Endodermal cell (in vitro differentiated cells): Measurements from ENCODE around the gene IFI44L. TPM values are rescaled to one million over a fixed set of nuclear protein-coding genes. Genes with fewer than 3 reads are reported as not detected.

Experiments
- DNase-seq: peaks from one replicate; pipeline ENCODE4 v3.0.0-alpha.2; 2017
- H3K27ac ChIP-seq: 2 replicates; pipeline ENCODE4 v1.5.1; 2013; ENCODE audit warnings: mild to moderate bottlenecking, low read depth, low read length, moderate library complexity
- H3K27me3 ChIP-seq: 2 replicates; pipeline ENCODE4 v1.6.1; 2013; ENCODE audit warnings: mild to moderate bottlenecking, low read length, moderate library complexity; ENCODE audit not compliant: insufficient read depth, control insufficient read depth, poor library complexity, severe bottlenecking
- H3K36me3 ChIP-seq: 2 replicates; pipeline ENCODE4 v1.7.0; 2013; ENCODE audit warnings: mild to moderate bottlenecking, low read length, moderate library complexity; ENCODE audit not compliant: control insufficient read depth, insufficient read depth
- H3K4me1 ChIP-seq: one replicate; pipeline ENCODE4 v1.7.0; 2013; ENCODE audit warnings: low read length; ENCODE audit not compliant: control insufficient read depth, insufficient read depth
- H3K4me3 ChIP-seq: 2 replicates; pipeline ENCODE4 v1.5.1; 2013; ENCODE audit warnings: mild to moderate bottlenecking, low read length, moderate library complexity
- H3K9ac ChIP-seq: 2 replicates; pipeline ENCODE4 v1.6.1; 2013; ENCODE audit warnings: mild to moderate bottlenecking, low read length, moderate library complexity; ENCODE audit not compliant: poor library complexity, severe bottlenecking; ENCODE audit errors: extremely low read depth
- H3K9me3 ChIP-seq: 2 replicates; pipeline ENCODE4 v1.6.1; 2013; ENCODE audit warnings: mild to moderate bottlenecking, low read length, moderate library complexity; ENCODE audit not compliant: control insufficient read depth
- H3K27ac Mint-ChIP-seq: 2 replicates; pipeline ENCODE4 v1.8.0; 2020; ENCODE audit warnings: mixed read lengths
- H3K27me3 Mint-ChIP-seq: 2 replicates; pipeline ENCODE4 v1.8.0; 2021; ENCODE audit warnings: mild to moderate bottlenecking, mixed read lengths; ENCODE audit not compliant: insufficient read depth
- H3K36me3 Mint-ChIP-seq: 2 replicates; pipeline ENCODE4 v1.8.0; 2020; ENCODE audit warnings: low read depth, mixed read lengths
- H3K4me1 Mint-ChIP-seq: 2 replicates; pipeline ENCODE4 v1.8.0; 2020; ENCODE audit warnings: mixed read lengths
- H3K4me3 Mint-ChIP-seq: 2 replicates; pipeline ENCODE4 v1.8.0; 2020; ENCODE audit warnings: mild to moderate bottlenecking, moderate library complexity, mixed read lengths
- H3K9me3 Mint-ChIP-seq: 2 replicates; pipeline ENCODE4 v1.8.0; 2020; ENCODE audit warnings: mild to moderate bottlenecking, mixed read lengths
- WGBS, 2 experiments: methylation state at CpG; one replicate each; pipeline versions ENCODE4 v1.1.5 to v1.1.7; 2013; ENCODE audit warnings: missing lambda C conversion rate in 2 of 2, mixed read lengths in 1 of 2; ENCODE audit not compliant: insufficient coverage in 1 of 2, insufficient read length in 1 of 2; 5-methylcytosine and 5-hydroxymethylcytosine counted together
- total RNA-seq, 2 donors: library from RNA; stranded (reverse); fragmentation: NEBNext Ultra II Directional in 1 of 2; extraction: Animal tissue kit (Norgen Biotek cat#: 25700) in 1 of 2; gene quantifications; 2 replicates in 1 of 2; 3 replicates in 1 of 2; pipeline ENCODE4 v1.2.1, GENCODE V29; 2021
- TF ChIP-seq, protein P1 (sequence below): fragments of 200-600 bp; sonication (generic); conservative IDR thresholded peaks from 2 replicates; pipeline ENCODE4 v1.5.0; 2021; ENCODE audit warnings: antibody characterized with exemption, mild to moderate bottlenecking

IFI44L gene
- total RNA-seq, 2 donors from 2014 or later, result not detected

DNA sequence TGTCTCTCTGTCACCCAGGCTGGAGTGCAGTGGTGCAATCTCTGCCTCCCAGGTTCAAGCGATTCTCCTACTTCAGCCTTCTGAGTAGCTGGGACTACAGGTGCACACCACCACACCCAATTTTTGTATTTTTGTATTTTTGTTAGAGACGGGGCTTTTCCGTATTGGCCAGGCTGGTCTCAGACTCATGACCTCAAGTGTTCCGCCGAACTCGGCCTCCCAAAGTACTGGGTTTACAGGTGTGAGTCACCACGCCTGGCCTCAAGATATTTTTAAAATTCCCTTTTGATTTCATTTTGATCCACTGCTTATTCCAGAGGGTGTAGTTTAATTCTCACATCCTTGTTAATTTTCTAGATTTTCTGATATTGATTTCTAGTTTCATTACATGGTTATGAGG, 3.8 kb downstream of the IFI44L start:
- no peaks in the 10 kb centered on the region for H3K27me3 ChIP-seq
- no peaks in the 10 kb centered on the region for H3K4me1 Mint-ChIP-seq
- TF ChIP-seq, protein P1, sequence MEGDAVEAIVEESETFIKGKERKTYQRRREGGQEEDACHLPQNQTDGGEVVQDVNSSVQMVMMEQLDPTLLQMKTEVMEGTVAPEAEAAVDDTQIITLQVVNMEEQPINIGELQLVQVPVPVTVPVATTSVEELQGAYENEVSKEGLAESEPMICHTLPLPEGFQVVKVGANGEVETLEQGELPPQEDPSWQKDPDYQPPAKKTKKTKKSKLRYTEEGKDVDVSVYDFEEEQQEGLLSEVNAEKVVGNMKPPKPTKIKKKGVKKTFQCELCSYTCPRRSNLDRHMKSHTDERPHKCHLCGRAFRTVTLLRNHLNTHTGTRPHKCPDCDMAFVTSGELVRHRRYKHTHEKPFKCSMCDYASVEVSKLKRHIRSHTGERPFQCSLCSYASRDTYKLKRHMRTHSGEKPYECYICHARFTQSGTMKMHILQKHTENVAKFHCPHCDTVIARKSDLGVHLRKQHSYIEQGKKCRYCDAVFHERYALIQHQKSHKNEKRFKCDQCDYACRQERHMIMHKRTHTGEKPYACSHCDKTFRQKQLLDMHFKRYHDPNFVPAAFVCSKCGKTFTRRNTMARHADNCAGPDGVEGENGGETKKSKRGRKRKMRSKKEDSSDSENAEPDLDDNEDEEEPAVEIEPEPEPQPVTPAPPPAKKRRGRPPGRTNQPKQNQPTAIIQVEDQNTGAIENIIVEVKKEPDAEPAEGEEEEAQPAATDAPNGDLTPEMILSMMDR, result no peak
- no peaks in the 10 kb centered on the region for H3K9me3 Mint-ChIP-seq
- H3K27ac Mint-ChIP-seq, result no peak overlapping the region
- H3K27ac ChIP-seq, result no peak overlapping the region
- no peaks in the 10 kb centered on the region for H3K36me3 Mint-ChIP-seq
- WGBS, 2 experiments, result 80 to 91% methylated on average over 2 to 7 of the region's 7 CpGs
- no peak for DNase-seq
- H3K4me3 ChIP-seq, result no peak overlapping the region
- H3K27me3 Mint-ChIP-seq, result no peaks in the 10 kb centered on the region
- no peaks in the 10 kb centered on the region for H3K4me1 ChIP-seq
- no peaks in the 10 kb centered on the region for H3K36me3 ChIP-seq
- H3K9me3 ChIP-seq, result no peaks in the 10 kb centered on the region
- H3K4me3 Mint-ChIP-seq, result no peak overlapping the region
- H3K9ac ChIP-seq, result no peak overlapping the region

DNA sequence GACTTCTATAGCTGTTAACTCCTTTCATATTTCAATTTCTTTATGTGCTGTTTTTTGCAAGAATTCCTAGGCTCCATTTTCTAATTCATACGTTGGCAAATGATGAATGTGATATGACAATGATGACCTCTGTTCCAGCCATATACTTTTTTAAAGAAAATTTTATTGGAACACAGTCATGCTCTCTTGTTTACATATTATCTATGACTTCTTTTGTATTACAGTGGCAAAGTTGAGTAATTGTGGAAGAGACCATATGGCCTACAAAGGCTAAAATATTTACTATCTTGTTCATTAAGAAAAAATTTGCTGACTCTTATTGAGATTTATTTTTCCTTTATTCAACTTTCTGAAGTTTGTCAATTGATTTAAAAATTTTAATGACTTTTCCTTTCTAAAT, 7.1 kb downstream of the IFI44L start:
- H3K4me3 ChIP-seq, result no peak overlapping the region
- Mint-ChIP-seq H3K27ac (no peak overlapping the region), H3K4me1 (no peaks in the 10 kb centered on the region), H3K27me3 (no peaks in the 10 kb centered on the region), H3K4me3 (no peak overlapping the region), H3K36me3 (no peaks in the 10 kb centered on the region), H3K9me3 (no peaks in the 10 kb centered on the region)
- no peaks in the 10 kb centered on the region for H3K9me3 ChIP-seq
- no peak overlapping the region for H3K27ac ChIP-seq
- H3K27me3 ChIP-seq, result no peaks in the 10 kb centered on the region
- DNase-seq, result no peak
- no peaks in the 10 kb centered on the region for H3K4me1 ChIP-seq
- H3K9ac ChIP-seq, result no peak overlapping the region
- WGBS, 2 experiments, result no CpG with 5 or more reads among the region's 1 CpG
- TF ChIP-seq, protein P1, result no peak
- no peaks in the 10 kb centered on the region for H3K36me3 ChIP-seq

DNA sequence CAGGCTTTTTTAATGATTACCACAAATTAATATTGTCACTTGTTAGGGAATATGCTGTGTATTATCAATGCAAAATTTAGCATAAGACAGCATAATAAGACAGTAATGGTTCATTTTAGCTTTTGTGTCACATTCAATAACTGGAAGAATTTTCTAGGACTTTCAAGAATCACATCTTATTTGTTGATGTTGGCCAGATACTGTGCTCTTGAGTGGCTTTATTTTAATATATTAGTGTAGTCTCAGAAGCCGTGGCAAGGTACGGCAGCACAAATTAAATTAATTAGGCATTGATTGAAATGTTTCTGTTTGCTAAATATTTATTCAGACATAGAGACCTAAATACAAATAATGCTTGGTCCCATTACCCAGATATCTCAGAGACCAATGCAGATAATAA, 10.4 kb downstream of the IFI44L start:
- Mint-ChIP-seq H3K4me1 (no peaks in the 10 kb centered on the region), H3K27me3 (no peaks in the 10 kb centered on the region), H3K36me3 (no peaks in the 10 kb centered on the region), H3K27ac (no peak overlapping the region), H3K4me3 (no peak overlapping the region), H3K9me3 (no peaks in the 10 kb centered on the region)
- H3K9me3 ChIP-seq, result no peaks in the 10 kb centered on the region
- no peaks in the 10 kb centered on the region for H3K4me1 ChIP-seq
- no peak overlapping the region for H3K9ac ChIP-seq
- H3K27me3 ChIP-seq, result no peaks in the 10 kb centered on the region
- H3K36me3 ChIP-seq, result no peaks in the 10 kb centered on the region
- no peak overlapping the region for H3K4me3 ChIP-seq
- TF ChIP-seq, protein P1, result no peak
- DNase-seq, result no peak
- 80% methylated on average over 1 of the region's 2 CpGs; no CpG with 5 or more reads in 1 of the 2 experiments for WGBS, 2 experiments
- H3K27ac ChIP-seq, result no peak overlapping the region
